ENCODE results near the gene EGFLAM. TPM values are rescaled to one million over a fixed set of nuclear protein-coding genes. Genes with fewer than 3 reads are reported as not detected.

EGFLAM gene
- polyA plus RNA-seq, 1 experiment: 16.4 TPM

GRCh38 chr5:38290028-38290653, 31.8 kb downstream of the EGFLAM start:
- no peak for TF ChIP-seq CTCF (IDR thresholded peaks at IDR 0.05; ENCODE audit: low read depth, low read length)
- Histone ChIP-seq H3K4me3 (ENCODE audit: low read depth, low read length) (no peak overlapping the region), H3K9me3 (ENCODE audit: control insufficient read depth, insufficient read depth, low read length) (no peaks in the 10 kb centered on the region), H3K27me3 (ENCODE audit: control insufficient read depth, insufficient read depth, low read length) (no peaks in the 10 kb centered on the region), H3K27ac (ENCODE audit: low read depth, low read length) (no peak overlapping the region)
- ChIA-PET POLR2A (no interaction called here), CTCF (no interaction called here)
- no peak for DNase-seq (ENCODE audit: low read depth, low spot score)

GRCh38 chr5:38291355-38291754, 33.0 kb downstream of the EGFLAM start:
- ChIA-PET CTCF (no interaction called here), POLR2A (no interaction called here)

GRCh38 chr5:38292228-38292627, 33.9 kb downstream of the EGFLAM start:
- no peak for DNase-seq (ENCODE audit: low read depth, low spot score)
- ChIA-PET CTCF (no interaction called here), POLR2A (no interaction called here)
- no peak for TF ChIP-seq CTCF (IDR thresholded peaks at IDR 0.05; ENCODE audit: low read depth, low read length)
- H3K4me3 ChIP-seq (ENCODE audit: low read depth, low read length): no peak overlapping the region
- no peaks in the 10 kb centered on the region for H3K27me3 ChIP-seq (ENCODE audit: control insufficient read depth, insufficient read depth, low read length)
- no peak overlapping the region for H3K27ac ChIP-seq (ENCODE audit: low read depth, low read length)
- no peaks in the 10 kb centered on the region for H3K9me3 ChIP-seq (ENCODE audit: control insufficient read depth, insufficient read depth, low read length)

More at GRCh38 chr5:38291355-38291754, 33.0 kb downstream of the EGFLAM start:
- Histone ChIP-seq H3K27ac (ENCODE audit: low read depth, low read length) (no peak overlapping the region), H3K9me3 (ENCODE audit: control insufficient read depth, insufficient read depth, low read length) (no peaks in the 10 kb centered on the region), H3K4me3 (ENCODE audit: low read depth, low read length) (no peak overlapping the region), H3K27me3 (ENCODE audit: control insufficient read depth, insufficient read depth, low read length) (no peaks in the 10 kb centered on the region)
- TF ChIP-seq CTCF (IDR thresholded peaks at IDR 0.05; ENCODE audit: low read depth, low read length): no peak
- DNase-seq (ENCODE audit: low read depth, low spot score): no peak

GRCh38 chr5:38295751-38296150, 37.4 kb downstream of the EGFLAM start:
- Histone ChIP-seq H3K9me3 (ENCODE audit: control insufficient read depth, insufficient read depth, low read length) (no peaks in the 10 kb centered on the region), H3K27ac (ENCODE audit: low read depth, low read length) (no peak overlapping the region), H3K4me3 (ENCODE audit: low read depth, low read length) (no peak overlapping the region), H3K27me3 (ENCODE audit: control insufficient read depth, insufficient read depth, low read length) (no peaks in the 10 kb centered on the region)
- CTCF ChIA-PET: no interaction called here
- TF ChIP-seq CTCF (IDR thresholded peaks at IDR 0.05; ENCODE audit: low read depth, low read length): no peak
- POLR2A ChIA-PET: no interaction called here
- DNase-seq (ENCODE audit: low read depth, low spot score): no peak

- H3K27ac ChIP-seq (ENCODE audit: low read depth, low read length): no peak overlapping the region
- TF ChIP-seq CTCF (IDR thresholded peaks at IDR 0.05; ENCODE audit: low read depth, low read length): no peak
- H3K9me3 ChIP-seq (ENCODE audit: control insufficient read depth, insufficient read depth, low read length): no peaks in the 10 kb centered on the region
- no peak for DNase-seq (ENCODE audit: low read depth, low spot score)
- ChIA-PET POLR2A (no interaction called here), CTCF (interaction anchor here (0.8 to 1.5 kb wide), 2 partner anchors 32 to 33 kb away, joined by 3 to 5 read pairs; no protein-coding TSS in a partner anchor)
- no peaks in the 10 kb centered on the region for H3K27me3 ChIP-seq (ENCODE audit: control insufficient read depth, insufficient read depth, low read length)
- H3K4me3 ChIP-seq (ENCODE audit: low read depth, low read length): no peak overlapping the region
Observed at GRCh38 chr5:38297830-38298608, 39.7 kb downstream of the EGFLAM start.

All from AG04450 (cell line).